Karpas-422 (cell line): ENCODE measurements around the gene INAFM2. TPM values are rescaled to one million over a fixed set of nuclear protein-coding genes. Genes with fewer than 3 reads are reported as not detected.

Experiments used
- DNase-seq: peaks from one replicate; pipeline ENCODE4 v3.0.0-alpha.2; 2015
- H2AFZ ChIP-seq: fragments of 200-600 bp; sonication (generic); 2 replicates; pipeline ENCODE4 v1.6.1; 2014; ENCODE audit warnings: antibody characterized with exemption, low read length, mixed read lengths
- H3K27ac ChIP-seq: fragments of 200-600 bp; sonication (generic); 2 replicates; pipeline ENCODE4 v1.5.1; 2014; ENCODE audit warnings: mild to moderate bottlenecking, low read length, moderate library complexity
- H3K27me3 ChIP-seq: fragments of 200-600 bp; sonication (generic); 2 replicates; pipeline ENCODE4 v1.6.1; 2014; ENCODE audit warnings: low read length, mixed read lengths
- H3K36me3 ChIP-seq: fragments of 200-600 bp; sonication (generic); 2 replicates; pipeline ENCODE4 v1.6.1; 2014; ENCODE audit warnings: low read length, mixed read lengths; ENCODE audit not compliant: insufficient read depth
- H3K4me1 ChIP-seq: fragments of 200-600 bp; sonication (generic); 2 replicates; pipeline ENCODE4 v1.6.1; 2014; ENCODE audit warnings: mild to moderate bottlenecking, low read length, mixed read lengths
- H3K4me2 ChIP-seq: fragments of 200-600 bp; sonication (generic); 2 replicates; pipeline ENCODE4 v1.6.1; 2014; ENCODE audit warnings: low read length, low read depth, mild to moderate bottlenecking; ENCODE audit not compliant: poor library complexity, severe bottlenecking
- H3K4me3 ChIP-seq: fragments of 200-600 bp; sonication (generic); 2 replicates; pipeline ENCODE4 v1.5.1; 2014; ENCODE audit warnings: mild to moderate bottlenecking, antibody characterized with exemption, low read length, mixed read lengths
- H3K79me2 ChIP-seq: fragments of 200-600 bp; sonication (generic); 2 replicates; pipeline ENCODE4 v1.6.1; 2014; ENCODE audit warnings: mild to moderate bottlenecking, low read length, mixed read lengths
- H3K9ac ChIP-seq: fragments of 200-600 bp; sonication (generic); 2 replicates; pipeline ENCODE4 v1.6.0; 2014; ENCODE audit warnings: low read length
- H3K9me2 ChIP-seq: fragments of 200-600 bp; sonication (generic), shearing (Covaris generic); replicated peaks from 2 replicates; pipeline ENCODE4 v1.6.0; 2014; ENCODE audit warnings: mild to moderate bottlenecking, low read length, moderate library complexity; ENCODE audit not compliant: insufficient read depth
- H3K9me3 ChIP-seq: fragments of 300-700, 200-600 bp; sonication (generic); 2 replicates; pipeline ENCODE4 v1.6.1; 2014; ENCODE audit warnings: low read length, mixed read lengths
- H4K20me1 ChIP-seq: fragments of 200-600 bp; sonication (generic); 2 replicates; pipeline ENCODE4 v1.6.1; 2014; ENCODE audit warnings: mild to moderate bottlenecking, antibody characterized with exemption, low read length, low read depth; ENCODE audit not compliant: insufficient read depth
- total RNA-seq: library from RNA; depleted of rRNA; stranded (reverse); fragments of >200 nt; shearing (Covaris generic); gene quantifications from 2 replicates; pipeline ENCODE4 v1.2.3, GENCODE V29; 2014; ENCODE audit warnings: low replicate concordance

Gene INAFM2
- total RNA-seq, 1 experiment from 2014 or later: 9.2 TPM

DNA sequence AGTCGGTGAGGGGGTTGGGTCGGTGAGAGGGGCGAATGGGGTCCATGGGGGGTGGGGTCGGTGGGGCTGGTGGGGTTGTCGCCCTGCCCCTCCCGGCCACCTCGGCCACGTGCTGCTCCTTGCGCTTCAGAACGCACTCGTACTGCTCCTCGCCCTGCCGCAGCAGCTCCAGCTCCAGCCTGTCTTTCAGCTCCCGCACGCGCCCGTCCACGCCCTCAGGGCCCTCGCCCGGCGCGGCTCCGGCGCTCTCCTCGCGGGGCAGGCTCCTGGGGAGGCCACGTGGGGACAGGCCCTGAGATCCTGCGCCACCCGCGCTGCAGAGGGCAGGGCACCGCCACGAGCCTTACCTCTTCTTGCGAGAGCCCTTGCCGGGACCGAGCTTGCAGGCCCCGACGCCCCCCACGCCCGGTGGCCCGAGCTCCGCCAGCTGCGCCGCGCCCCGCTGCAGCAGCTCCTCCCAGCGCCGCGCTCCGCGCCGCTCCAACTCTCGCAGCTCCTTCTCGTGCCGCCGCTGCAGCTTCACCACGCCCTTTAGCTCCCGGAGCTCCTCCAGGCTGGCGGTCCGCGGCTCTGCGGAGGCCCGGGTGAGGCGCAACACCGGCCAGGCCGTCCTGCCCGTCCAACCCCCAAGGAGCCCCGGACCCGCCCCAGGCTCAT is 32.4 kb upstream of the INAFM2 start:
- H3K27me3 ChIP-seq: no peaks in the 10 kb centered on the region
- H4K20me1 ChIP-seq: no peaks in the 10 kb centered on the region
- no peak overlapping the region for H3K27ac ChIP-seq
- H3K9me3 ChIP-seq: no peaks in the 10 kb centered on the region
- no peaks in the 10 kb centered on the region for H3K36me3 ChIP-seq
- no peaks in the 10 kb centered on the region for H3K9me2 ChIP-seq
- H3K9ac ChIP-seq: no peak overlapping the region
- no peak overlapping the region for H3K4me3 ChIP-seq
- no peaks in the 10 kb centered on the region for H3K79me2 ChIP-seq
- H3K4me1 ChIP-seq: peaks cover 15% of the 10 kb centered on the region
- no peak for DNase-seq
- no peak overlapping the region for H2AFZ ChIP-seq
- H3K4me2 ChIP-seq: no peak overlapping the region

DNA sequence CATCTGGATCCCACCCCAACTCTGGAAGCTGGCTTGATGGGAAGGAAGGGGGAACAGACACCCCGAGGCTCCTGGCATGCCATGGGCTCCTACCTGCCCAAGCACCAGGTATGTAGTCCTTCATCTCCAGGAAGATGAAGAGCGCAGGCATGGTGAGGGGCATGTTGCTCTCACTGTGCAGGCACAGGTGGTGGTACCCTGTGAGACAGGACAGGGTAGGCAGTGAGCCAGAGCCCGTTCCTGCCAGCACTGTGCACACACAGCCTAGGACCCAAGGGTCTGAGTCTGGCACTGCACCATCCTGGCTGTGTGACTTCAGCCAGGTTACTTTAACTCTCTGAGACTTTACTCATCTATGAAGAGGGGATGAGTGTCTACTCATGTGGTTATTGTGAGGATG is 31.2 kb upstream of the INAFM2 start:
- H3K4me1 ChIP-seq: peaks cover 15% of the 10 kb centered on the region
- no peaks in the 10 kb centered on the region for H3K36me3 ChIP-seq
- H3K4me3 ChIP-seq: no peak overlapping the region
- H3K9ac ChIP-seq: no peak overlapping the region
- H3K27ac ChIP-seq: no peak overlapping the region
- H3K4me2 ChIP-seq: no peak overlapping the region
- no peaks in the 10 kb centered on the region for H3K9me3 ChIP-seq
- H4K20me1 ChIP-seq: no peaks in the 10 kb centered on the region
- no peak for DNase-seq
- H3K27me3 ChIP-seq: no peaks in the 10 kb centered on the region
- no peak overlapping the region for H2AFZ ChIP-seq
- no peaks in the 10 kb centered on the region for H3K9me2 ChIP-seq
- no peaks in the 10 kb centered on the region for H3K79me2 ChIP-seq

DNA sequence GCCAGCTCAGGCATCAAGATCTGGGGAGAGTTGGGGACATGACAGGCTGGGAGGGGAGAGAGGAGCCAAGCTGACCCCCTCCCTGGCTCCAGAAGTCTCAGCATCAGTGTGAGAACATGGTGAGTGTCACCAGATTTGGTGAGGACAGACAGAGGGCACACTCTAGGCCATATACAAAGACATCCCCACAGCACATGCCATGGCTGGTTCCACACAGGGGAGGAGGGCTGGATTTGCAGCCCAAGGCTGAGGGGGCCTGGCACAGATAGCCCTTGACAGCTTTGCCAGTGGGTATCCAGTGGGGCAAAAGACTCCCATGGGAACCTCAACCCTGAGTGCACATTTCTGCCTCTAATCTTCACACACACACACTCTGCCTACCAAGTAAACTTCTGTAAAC is 30.5 kb upstream of the INAFM2 start:
- Histone ChIP-seq H3K27me3 (no peaks in the 10 kb centered on the region), H2AFZ (no peak overlapping the region), H3K4me3 (no peak overlapping the region), H3K4me1 (peaks cover 15% of the 10 kb centered on the region), H3K27ac (no peak overlapping the region), H3K9ac (no peak overlapping the region), H3K9me3 (no peaks in the 10 kb centered on the region), H4K20me1 (no peaks in the 10 kb centered on the region), H3K9me2 (no peaks in the 10 kb centered on the region), H3K4me2 (no peak overlapping the region), H3K79me2 (no peaks in the 10 kb centered on the region), H3K36me3 (no peaks in the 10 kb centered on the region)
- no peak for DNase-seq

DNA sequence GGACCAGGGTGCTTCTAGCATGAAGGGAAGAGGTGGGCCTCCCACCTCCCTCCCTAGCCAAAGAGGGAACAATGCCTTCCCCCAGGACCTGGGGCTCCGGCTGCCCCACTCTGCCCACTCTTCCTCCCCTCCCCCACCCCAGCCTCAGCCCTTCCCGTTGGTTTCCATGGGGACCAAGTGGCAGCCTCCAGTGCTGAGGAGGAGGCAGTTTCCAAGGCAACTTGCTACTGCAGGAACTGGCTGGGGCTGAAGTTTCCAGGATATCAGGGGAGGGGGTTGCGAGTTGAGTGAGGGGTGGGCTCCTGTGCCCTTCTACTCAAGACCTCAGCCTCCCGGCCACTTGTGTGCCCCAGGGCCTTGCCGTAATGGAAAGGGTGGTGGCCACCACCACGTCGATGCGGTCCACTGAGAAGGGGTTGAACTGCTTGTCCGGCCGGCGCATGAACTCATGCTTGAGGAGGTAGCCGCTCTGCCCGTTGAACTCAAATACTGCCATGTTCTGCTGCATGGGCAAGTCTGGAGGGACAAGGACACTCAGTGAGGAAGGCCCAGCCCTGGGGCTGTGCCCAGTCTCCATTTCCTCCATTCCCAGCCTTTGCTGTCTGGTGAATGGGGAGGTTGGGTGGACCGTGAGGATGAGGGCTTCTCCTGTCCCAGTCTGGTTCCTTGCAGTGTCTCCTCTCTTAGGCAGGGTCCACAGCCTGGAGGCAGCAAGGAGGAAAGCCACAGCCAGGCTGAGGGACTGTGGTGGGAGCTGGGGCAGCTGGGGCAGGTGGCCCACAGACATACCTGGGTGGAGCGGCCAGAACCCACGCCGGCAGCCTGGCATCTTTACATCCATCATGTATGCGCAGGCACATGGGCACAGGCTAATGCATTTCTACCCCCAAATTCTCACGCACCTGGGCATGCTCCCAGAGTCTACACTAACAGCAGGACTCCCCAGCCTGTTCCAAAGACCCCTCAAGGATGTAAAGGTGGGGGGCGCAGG is 29.3 kb upstream of the INAFM2 start:
- H4K20me1 ChIP-seq: no peaks in the 10 kb centered on the region
- H3K4me3 ChIP-seq: no peak overlapping the region
- H3K9me3 ChIP-seq: no peaks in the 10 kb centered on the region
- H2AFZ ChIP-seq: no peak overlapping the region
- no peaks in the 10 kb centered on the region for H3K9me2 ChIP-seq
- DNase-seq: no peak
- H3K36me3 ChIP-seq: no peaks in the 10 kb centered on the region
- H3K9ac ChIP-seq: no peak overlapping the region
- no peak overlapping the region for H3K4me2 ChIP-seq
- H3K27me3 ChIP-seq: no peaks in the 10 kb centered on the region
- no peak overlapping the region for H3K27ac ChIP-seq
- H3K4me1 ChIP-seq: peaks cover 14% of the 10 kb centered on the region
- no peaks in the 10 kb centered on the region for H3K79me2 ChIP-seq

DNA sequence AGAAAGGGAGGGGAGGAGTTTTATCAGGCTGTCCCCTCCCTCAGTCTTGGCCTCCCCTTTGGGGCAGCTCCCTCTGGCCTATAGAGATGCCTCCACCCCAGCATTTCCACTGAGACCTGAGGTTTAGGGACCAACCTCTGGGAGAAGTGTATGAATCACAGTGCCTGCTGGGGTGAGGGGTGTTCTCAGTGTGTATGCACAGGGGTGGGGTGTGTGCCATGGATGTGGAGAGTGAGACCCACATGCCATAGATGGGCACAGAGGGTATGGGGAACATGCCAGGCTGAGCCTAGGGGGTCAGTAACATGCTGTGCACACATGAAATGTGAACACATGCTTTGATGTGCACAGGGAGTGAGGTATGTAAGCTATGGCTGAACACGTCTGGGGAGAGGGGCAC is 28.2 kb upstream of the INAFM2 start:
- no peaks in the 10 kb centered on the region for H3K79me2 ChIP-seq
- H3K4me1 ChIP-seq: peaks cover 3% of the 10 kb centered on the region
- 0 out of 2 replicates have a peak, but pooled peaks cover 3% of the 10 kb centered on the region for H3K36me3 ChIP-seq
- no peak overlapping the region for H3K4me2 ChIP-seq
- no peaks in the 10 kb centered on the region for H4K20me1 ChIP-seq
- no peak for DNase-seq
- H3K27ac ChIP-seq: no peak overlapping the region
- peaks cover 1% of the 10 kb centered on the region for H3K9me3 ChIP-seq
- no peak overlapping the region for H3K4me3 ChIP-seq
- H3K27me3 ChIP-seq: no peaks in the 10 kb centered on the region; the same call in 1 of the 2 replicates
- no peaks in the 10 kb centered on the region for H3K9me2 ChIP-seq
- H3K9ac ChIP-seq: no peak overlapping the region
- no peak overlapping the region for H2AFZ ChIP-seq

DNA sequence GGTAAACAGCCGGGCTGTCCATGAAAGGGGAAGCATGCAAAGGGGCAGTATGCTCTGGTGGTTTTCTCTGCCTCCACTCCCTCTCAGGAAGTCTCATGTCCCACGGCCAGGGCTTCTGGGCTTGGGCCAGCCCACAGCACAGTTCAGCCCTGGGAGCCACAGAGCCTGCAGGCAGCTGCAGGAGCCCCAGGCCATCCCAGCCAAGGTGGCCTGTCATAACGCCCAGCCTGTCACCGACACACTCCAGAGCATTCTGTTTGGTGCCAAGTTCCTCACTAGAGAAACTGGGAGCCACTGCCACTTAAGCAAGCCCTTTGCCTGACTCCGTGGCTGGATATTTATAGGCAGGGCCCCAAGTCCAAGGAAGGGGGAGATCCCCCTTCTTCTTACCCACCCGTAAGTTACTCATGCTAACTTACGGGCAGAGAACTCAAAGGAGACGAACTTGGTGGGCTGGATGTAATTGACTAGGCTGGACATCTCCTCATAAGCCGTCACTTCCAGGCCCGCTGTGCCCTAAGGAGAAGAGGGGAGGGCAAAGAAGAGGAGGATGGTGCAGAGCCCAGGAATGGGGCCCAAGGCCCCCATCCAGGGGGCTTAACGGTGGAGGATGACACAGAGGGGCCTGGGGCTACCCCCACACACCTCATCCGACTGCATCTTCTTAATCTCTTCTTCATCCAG is 27.5 kb upstream of the INAFM2 start:
- H3K79me2 ChIP-seq: no peaks in the 10 kb centered on the region
- H3K4me1 ChIP-seq: no peaks in the 10 kb centered on the region
- no peak overlapping the region for H3K9ac ChIP-seq
- peaks cover 8% of the 10 kb centered on the region for H3K9me3 ChIP-seq
- no peak for DNase-seq
- no peak overlapping the region for H3K4me3 ChIP-seq
- no peak overlapping the region for H3K27ac ChIP-seq
- no peaks in the 10 kb centered on the region for H3K9me2 ChIP-seq
- H3K4me2 ChIP-seq: no peak overlapping the region
- no peaks in the 10 kb centered on the region for H4K20me1 ChIP-seq
- H2AFZ ChIP-seq: no peak overlapping the region
- no peaks in the 10 kb centered on the region; the same call in 1 of the 2 replicates for H3K27me3 ChIP-seq
- H3K36me3 ChIP-seq: 0 out of 2 replicates have a peak, but pooled peaks cover 3% of the 10 kb centered on the region

DNA sequence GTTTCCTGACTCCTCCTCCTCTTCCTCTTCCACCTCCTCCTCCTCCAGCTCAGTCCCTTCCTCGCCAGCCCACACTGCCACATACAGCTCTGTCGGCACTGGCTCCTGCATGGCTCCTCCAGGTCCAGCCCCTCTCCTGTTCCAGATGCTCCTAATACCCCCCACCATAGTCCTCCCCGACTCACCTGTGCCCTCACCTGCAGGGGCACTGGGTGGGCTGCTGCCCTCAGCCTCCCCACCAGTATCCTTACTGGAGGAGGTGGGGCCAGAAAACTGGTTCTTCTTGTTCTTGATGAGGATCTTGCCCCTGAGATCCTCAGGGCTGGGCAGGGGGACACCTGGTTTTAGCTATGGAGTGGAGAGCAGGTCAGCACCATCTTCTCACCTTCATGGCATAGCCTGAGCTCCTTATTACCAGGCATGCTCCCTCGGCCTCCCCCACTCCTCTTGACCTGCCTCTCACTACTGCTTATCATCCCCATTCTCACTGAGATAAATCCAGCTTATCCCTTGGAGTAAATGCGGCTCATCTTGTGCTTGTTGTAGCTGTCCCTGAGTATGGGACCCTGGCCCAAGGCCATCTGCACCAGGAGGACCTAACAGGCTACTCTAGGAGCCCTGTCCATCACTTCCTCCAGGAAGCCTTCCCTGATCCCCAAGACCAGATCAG is 26.8 kb upstream of the INAFM2 start:
- H3K9me2 ChIP-seq: no peaks in the 10 kb centered on the region
- H3K4me1 ChIP-seq: no peaks in the 10 kb centered on the region
- no peak for DNase-seq
- no peak overlapping the region for H3K4me2 ChIP-seq
- 0 out of 2 replicates have a peak, but pooled peaks cover 3% of the 10 kb centered on the region for H3K36me3 ChIP-seq
- H4K20me1 ChIP-seq: no peaks in the 10 kb centered on the region
- no peaks in the 10 kb centered on the region for H3K79me2 ChIP-seq
- no peaks in the 10 kb centered on the region; the same call in 1 of the 2 replicates for H3K27me3 ChIP-seq
- H3K9ac ChIP-seq: no peak overlapping the region
- no peak overlapping the region for H3K4me3 ChIP-seq
- H2AFZ ChIP-seq: no peak overlapping the region
- H3K27ac ChIP-seq: no peak overlapping the region
- H3K9me3 ChIP-seq: peaks cover 8% of the 10 kb centered on the region
